ENCODE results near the gene BTBD16.

The BTBD16 gene

GRCh38 chr10:122276611-122277208, 5.6 kb downstream of the BTBD16 start:
- DNase-seq, result no peak

DNA sequence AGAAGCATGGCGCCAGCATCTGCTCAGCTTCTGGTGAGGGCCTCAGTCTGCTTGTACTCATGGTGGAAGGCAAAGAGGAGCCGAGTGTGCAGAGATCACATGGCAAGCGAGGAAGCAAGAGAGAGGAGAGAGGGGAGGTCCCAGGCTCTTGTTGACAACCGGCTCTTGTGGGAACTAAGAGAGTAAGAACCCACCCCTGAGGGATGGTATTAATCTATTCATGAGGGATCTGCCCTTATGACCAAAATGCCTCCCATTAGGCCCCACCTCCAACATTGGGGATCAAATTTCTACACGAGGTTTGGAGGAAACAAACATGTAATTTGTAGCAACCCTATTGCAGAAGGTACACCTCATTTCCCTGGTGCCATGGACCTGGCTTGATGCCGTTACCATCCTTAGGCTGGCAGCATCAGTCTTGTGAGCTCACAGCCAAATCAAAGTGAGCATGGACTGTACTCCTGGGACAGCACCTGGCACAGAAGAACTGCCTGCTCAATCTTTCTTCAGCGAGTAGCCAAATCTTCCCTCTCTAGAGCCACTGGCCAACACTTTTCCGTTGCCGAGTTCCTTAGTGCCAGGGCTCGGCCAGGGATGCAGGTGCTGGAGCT, 6.5 kb downstream of the BTBD16 start:
- no peak for DNase-seq

GRCh38 chr10:122279725-122280141, 8.6 kb downstream of the BTBD16 start:
- peak; percentile 55 to 68 for DNase-seq

- DNase-seq, result no peak
These were observed 9.1 kb downstream of the BTBD16 start for GRCh38 chr10:122280156-122280555.

DNA sequence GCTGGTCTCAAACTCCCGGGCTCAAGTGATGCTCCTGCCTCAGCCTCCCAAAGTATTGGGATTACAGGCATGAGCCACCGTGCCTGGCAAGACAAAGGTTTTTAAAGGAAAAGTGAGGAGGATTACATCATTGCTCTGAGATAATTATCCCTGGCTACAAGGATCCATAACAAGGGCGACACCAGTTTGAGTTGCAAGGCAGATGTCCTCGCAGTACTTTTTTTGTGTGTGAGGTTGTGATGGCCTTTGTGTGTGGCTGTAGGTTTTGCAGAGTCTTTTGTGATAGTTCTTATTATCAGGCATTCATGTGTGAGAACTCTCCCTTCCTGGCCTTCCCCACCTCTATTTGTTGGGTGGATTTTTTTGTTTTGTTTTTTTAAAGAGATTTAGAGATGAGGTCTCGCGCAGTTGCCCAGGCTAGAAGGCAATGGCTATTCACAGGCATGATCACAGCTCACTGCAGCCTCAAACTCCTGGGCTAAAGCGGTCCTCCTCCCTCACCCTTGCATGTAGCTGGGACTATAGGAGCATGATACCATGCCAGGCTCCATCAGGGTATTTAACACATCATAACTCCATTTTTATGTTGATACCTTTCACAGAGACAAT, 10.0 kb downstream of the BTBD16 start:
- DNase-seq, result no peak

DNA sequence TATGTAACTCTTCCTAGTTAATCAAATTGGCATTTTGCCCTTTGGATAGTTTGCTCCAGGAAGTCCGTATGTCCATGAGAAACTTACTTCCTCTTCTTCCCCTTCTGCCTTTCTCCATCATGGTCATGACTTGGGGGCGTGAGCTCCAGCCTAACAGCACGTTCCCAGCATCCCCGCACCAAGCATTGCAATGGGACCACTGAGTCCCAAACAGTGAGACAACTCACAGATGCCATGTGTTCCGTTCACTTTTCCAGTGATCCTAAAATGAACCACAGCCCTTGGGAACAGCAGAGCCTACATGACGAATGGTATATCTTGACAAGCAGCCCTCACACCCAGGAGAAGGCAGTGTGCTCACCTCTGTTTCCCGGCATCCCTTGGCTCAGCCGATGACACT, 10.7 kb downstream of the BTBD16 start:
- no peak for DNase-seq

DNA sequence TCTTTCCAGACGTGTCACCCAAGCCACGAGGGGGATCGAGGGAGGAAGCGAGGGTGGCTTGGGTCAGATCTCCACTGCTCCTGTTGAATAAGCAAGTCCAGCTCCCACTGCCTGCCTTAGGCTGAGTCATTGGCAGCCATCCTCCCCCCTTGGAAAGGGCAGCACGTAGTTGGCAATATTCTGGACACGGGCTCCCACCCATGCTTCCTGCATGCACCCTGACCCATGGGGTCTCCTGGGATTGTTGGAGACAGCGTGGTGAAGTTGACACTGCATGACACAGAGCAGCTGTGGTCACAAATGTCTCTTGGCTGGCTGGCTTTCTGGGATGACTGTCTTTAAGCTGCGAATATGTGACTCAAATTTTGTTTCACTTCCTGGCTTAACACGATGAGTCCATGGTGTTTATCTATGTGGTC, 11.2 kb downstream of the BTBD16 start:
- DNase-seq, result no peak

DNA sequence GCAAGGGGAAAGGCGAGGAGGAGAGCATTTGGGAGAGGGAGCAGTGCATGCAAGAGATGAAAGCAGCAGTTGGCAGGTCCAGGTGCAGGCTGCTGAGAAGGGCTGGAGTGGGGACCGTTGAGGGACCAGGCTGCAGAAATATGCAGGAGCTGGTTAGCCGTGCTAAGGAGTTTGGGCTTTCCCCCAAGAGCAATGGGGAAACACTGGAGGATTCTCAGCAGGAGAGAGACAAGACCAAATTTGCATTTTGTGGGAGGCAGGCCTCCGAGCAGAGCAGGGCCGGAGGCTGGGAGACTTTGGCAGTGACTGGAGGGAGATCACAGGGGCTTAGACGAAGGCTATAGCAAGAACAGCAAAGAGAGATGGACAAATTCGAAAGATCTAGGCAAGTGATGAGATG, 11.8 kb downstream of the BTBD16 start:
- no peak for DNase-seq

- no peak for DNase-seq
These were observed 14.7 kb downstream of the BTBD16 start for GRCh38 chr10:122285506-122286444.

- peak in 1 of 2 experiments; percentile 40 for DNase-seq
These were observed 15.8 kb downstream of the BTBD16 start for GRCh38 chr10:122286867-122287266.

DNA sequence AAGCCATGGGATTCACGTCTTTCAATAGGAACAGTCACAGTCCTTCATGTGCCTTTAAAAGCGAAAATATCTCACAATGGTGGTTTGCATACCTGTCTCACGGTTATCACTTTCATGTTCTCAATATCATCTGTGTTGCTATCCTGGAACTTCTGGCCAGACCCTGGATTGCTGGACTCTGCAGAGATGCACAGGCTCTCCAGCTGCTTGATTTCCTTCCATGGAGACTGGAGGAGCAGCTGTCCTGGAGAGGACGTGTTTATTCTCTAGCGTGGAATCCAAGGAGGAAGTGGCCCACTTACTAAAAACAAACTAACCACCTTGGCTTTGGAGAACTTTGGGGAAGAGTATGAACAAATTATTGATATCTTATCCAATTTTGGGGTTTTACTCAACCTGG, 16.5 kb downstream of the BTBD16 start:
- no peak for DNase-seq

- DNase-seq, result no peak
These were observed 17.2 kb downstream of the BTBD16 start for GRCh38 chr10:122288262-122288661.

GRCh38 chr10:122288917-122289316, 17.8 kb downstream of the BTBD16 start:
- no peak for DNase-seq

- no peak for DNase-seq
These were observed 19.2 kb downstream of the BTBD16 start for GRCh38 chr10:122290334-122290733.

- no peak for DNase-seq
These were observed 19.9 kb downstream of the BTBD16 start for GRCh38 chr10:122290833-122291532.

- DNase-seq, result no peak
These were observed 20.6 kb downstream of the BTBD16 start for GRCh38 chr10:122291739-122292138.

GRCh38 chr10:122292376-122292775, 21.3 kb downstream of the BTBD16 start:
- DNase-seq, result no peak

DNA sequence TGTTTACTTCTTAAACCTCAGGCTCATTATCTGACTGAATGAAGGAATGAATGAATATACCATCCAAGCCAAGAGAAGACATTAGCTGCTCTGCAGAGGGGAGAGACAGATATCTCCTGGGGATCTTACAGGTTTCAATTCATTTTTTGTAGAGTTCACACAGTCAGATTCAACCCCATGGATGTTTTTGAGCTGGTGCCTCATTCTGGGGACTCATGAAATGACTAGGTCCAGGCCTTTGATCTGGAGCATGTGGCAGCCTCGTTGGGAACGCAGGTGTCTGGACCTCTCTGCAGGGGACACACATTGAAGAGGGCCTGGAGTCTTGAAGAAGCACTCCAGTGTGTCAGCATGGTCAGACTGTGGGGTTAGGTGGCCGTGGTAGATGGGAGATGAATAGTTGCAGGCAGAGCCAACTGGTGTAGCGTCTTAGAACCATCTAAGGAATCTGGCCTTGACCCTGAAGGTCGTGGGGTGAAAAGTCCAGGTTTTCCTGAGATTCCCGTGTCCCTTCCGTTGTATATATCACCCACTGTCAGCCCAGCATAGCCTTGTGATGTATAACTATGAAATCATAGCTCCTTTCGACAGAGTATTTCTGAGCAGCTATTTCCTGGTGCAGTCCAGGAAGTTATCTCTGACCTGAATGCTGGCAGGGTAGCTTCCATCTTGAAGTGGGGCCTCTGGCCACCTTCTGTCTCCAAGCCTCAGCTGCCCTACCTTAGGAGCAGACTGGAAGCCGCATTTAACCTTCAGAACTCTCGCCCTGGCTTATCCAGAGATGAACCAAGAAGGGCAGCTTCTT, 22.3 kb downstream of the BTBD16 start:
- DNase-seq, result no peak

- no peak for DNase-seq
These were observed 22.9 kb downstream of the BTBD16 start for GRCh38 chr10:122293961-122294380.

GRCh38 chr10:122294511-122295450, 23.7 kb downstream of the BTBD16 start:
- DNase-seq, result no peak

GRCh38 chr10:122295451-122295809, 24.3 kb downstream of the BTBD16 start:
- DNase-seq, result no peak
